Brain (organoid and tissue), 1 donor: ENCODE data around the gene LRWD1. TPM values are rescaled to one million over a fixed set of nuclear protein-coding genes. Genes with fewer than 3 reads are reported as not detected.

Source experiments
- polyA plus RNA-seq: library from polyadenylated mRNA; stranded (reverse); fragments of 350-450 nt; fragmentation: Illumina TruSeq; extraction: RNeasy Lipid Tissue Mini Kit (QIAGEN cat#74804); gene quantifications from one replicate; pipeline ENCODE4 v1.2.3, GENCODE V29; 2015; ENCODE audit warnings: low read depth, low replicate concordance; ENCODE audit not compliant: insufficient read depth

Gene LRWD1
- polyA plus RNA-seq, 1 donor from 2014 or later: 30.4 TPM

Other genes starting within 250 kb of the LRWD1 start
- 8.3 TPM for gene SH2B2, start 178.1 kb upstream of the LRWD1 start, polyA plus RNA-seq
- gene SPDYE6, start 108.5 kb upstream of the LRWD1 start, polyA plus RNA-seq: not detected
- gene PRKRIP1, start 68.6 kb upstream of the LRWD1 start, polyA plus RNA-seq: 17.8 TPM
- 23.7 TPM for gene ORAI2, start 31.4 kb upstream of the LRWD1 start, polyA plus RNA-seq
- 16.3 TPM for gene ALKBH4, start 121 bp upstream of the LRWD1 start, polyA plus RNA-seq
- 142 TPM for gene POLR2J, start 13.9 kb downstream of the LRWD1 start, polyA plus RNA-seq
- 48.9 TPM for gene RASA4B, start 52.8 kb downstream of the LRWD1 start, polyA plus RNA-seq
- gene UPK3BL2, start 78.7 kb downstream of the LRWD1 start, polyA plus RNA-seq: 1.7 TPM
- not detected for gene SPDYE2, start 86.2 kb downstream of the LRWD1 start, polyA plus RNA-seq
- gene POLR2J3, start 107.6 kb downstream of the LRWD1 start, polyA plus RNA-seq: 75.8 TPM
- 81.8 TPM for gene RASA4, start 151.8 kb downstream of the LRWD1 start, polyA plus RNA-seq
- gene UPK3BL1, start 177.8 kb downstream of the LRWD1 start, polyA plus RNA-seq: 23.2 TPM
- gene SPDYE2B, start 185.3 kb downstream of the LRWD1 start, polyA plus RNA-seq: not detected
- 0.66 TPM for gene POLR2J2, start 206.7 kb downstream of the LRWD1 start, polyA plus RNA-seq